SK-N-SH (cell line): Measurements from ENCODE around the gene FAT2. TPM values are rescaled to one million over a fixed set of nuclear protein-coding genes. Genes with fewer than 3 reads are reported as not detected.

Source experiments
- CTCF ChIA-PET: fragments of 300-600, 350-600 bp; formaldehyde crosslinking; extraction: SDS; loops from one replicate; lab custom pipeline; 2021; lab: Yijun Ruan, JAX
- POLR2A ChIA-PET: fragments of 350-600 bp; sonication (Branson Sonifier 250); formaldehyde crosslinking; extraction: SDS; loops from one replicate; lab custom pipeline; 2020; ENCODE audit warnings: antibody characterized with exemption, inconsistent platforms; lab: Yijun Ruan, JAX
- DNase-seq: peaks from one replicate; pipeline ENCODE4 v3.0.0; 2012
- H2AFZ ChIP-seq: fragments of 200-600 bp; sonication (generic); 2 replicates; pipeline ENCODE4 v1.8.1; 2016; ENCODE audit warnings: antibody characterized with exemption, mild to moderate bottlenecking, low read depth
- H3F3A ChIP-seq: fragments of 200-600 bp; sonication (generic); replicated peaks from 2 replicates; pipeline ENCODE3; 2016; ENCODE audit warnings: antibody characterized with exemption, mild to moderate bottlenecking; ENCODE audit not compliant: insufficient read depth
- H3K27ac ChIP-seq, 2 experiments: fragments of 200-500 bp in 1 of 2; fragments of 200-600 bp in 1 of 2; sonication (Bioruptor generic) in 1 of 2; sonication (generic), shearing (Covaris generic) in 1 of 2; 2 replicates each; pipeline versions ENCODE4 v1.5.1 to v1.6.1; 2014 to 2016; ENCODE audit warnings: low read depth in 2 of 2, inconsistent platforms in 1 of 2, low read length in 1 of 2, mild to moderate bottlenecking in 1 of 2, mixed read lengths in 1 of 2
- H3K27me3 ChIP-seq: fragments of 200-600 bp; sonication (generic), shearing (Covaris generic); 2 replicates; pipeline ENCODE4 v1.6.1; 2016; ENCODE audit warnings: mixed run types; ENCODE audit not compliant: insufficient read depth
- H3K36me3 ChIP-seq, 2 experiments: fragments of 200-500 bp in 1 of 2; fragments of 200-600 bp in 1 of 2; sonication (Bioruptor generic) in 1 of 2; sonication (generic) in 1 of 2; replicated peaks in 1 of 2; 2 replicates each; pipeline versions ENCODE3 to v1.5.1; 2014 to 2016; ENCODE audit warnings: low read length in 1 of 2, mild to moderate bottlenecking in 1 of 2; ENCODE audit not compliant: insufficient read depth in 2 of 2, control insufficient read depth in 1 of 2
- H3K4me1 ChIP-seq, 2 experiments: fragments of 200-500 bp in 1 of 2; fragments of 200-600 bp in 1 of 2; sonication (Bioruptor generic) in 1 of 2; sonication (generic), shearing (Covaris generic) in 1 of 2; 2 replicates each; pipeline versions ENCODE4 v1.5.1 to v1.6.1; 2014 to 2016; ENCODE audit warnings: low read depth in 1 of 2, low read length in 1 of 2, mixed run types in 1 of 2; ENCODE audit not compliant: insufficient read depth in 2 of 2, control insufficient read depth in 1 of 2
- H3K4me2 ChIP-seq: fragments of 200-600 bp; sonication (generic), shearing (Covaris generic); 2 replicates; pipeline ENCODE4 v1.6.1; 2017; ENCODE audit warnings: mixed run types
- H3K4me3 ChIP-seq, 2 experiments: fragments of 200-500 bp in 1 of 2; fragments of 200-600 bp in 1 of 2; sonication (Bioruptor generic) in 1 of 2; sonication (generic), shearing (Covaris generic) in 1 of 2; 2 replicates each; pipeline versions ENCODE4 v1.5.1 to v1.8.1; 2014 to 2016; ENCODE audit warnings: low read depth in 2 of 2, inconsistent platforms in 1 of 2, low read length in 1 of 2, mild to moderate bottlenecking in 1 of 2, mixed read lengths in 1 of 2, moderate library complexity in 1 of 2
- H3K79me2 ChIP-seq: fragments of 200-600 bp; sonication (generic); 2 replicates; pipeline ENCODE4 v1.8.1; 2017; ENCODE audit warnings: mild to moderate bottlenecking; ENCODE audit not compliant: insufficient read depth
- H3K9ac ChIP-seq: fragments of 200-600 bp; sonication (generic); 2 replicates; pipeline ENCODE4 v1.6.1; 2017; ENCODE audit warnings: mixed run types
- H3K9me2 ChIP-seq: fragments of 200-600 bp; sonication (generic); 2 replicates; pipeline ENCODE4 v1.6.1; 2017; ENCODE audit warnings: mixed run types
- H3K9me3 ChIP-seq: fragments of 200-600 bp; sonication (generic); 2 replicates; pipeline ENCODE4 v1.6.1; 2017; ENCODE audit warnings: mixed run types, mild to moderate bottlenecking, moderate library complexity
- H4K20me1 ChIP-seq: fragments of 200-600 bp; sonication (generic); 2 replicates; pipeline ENCODE4 v1.6.1; 2017; ENCODE audit warnings: mild to moderate bottlenecking, mixed run types; ENCODE audit not compliant: insufficient read depth
- CHD2 ChIP-seq: fragments of 150-350 bp; IDR thresholded peaks from 2 replicates; pipeline ENCODE4 v1.6.1; 2018; ENCODE audit warnings: low read length; ENCODE audit not compliant: partially characterized antibody
- ELF1 ChIP-seq: IDR thresholded peaks from 2 replicates; pipeline ENCODE4 v1.4.0; 2012
- EP300 ChIP-seq, 2 experiments: IDR thresholded peaks; 2 replicates each; pipeline versions ENCODE4 v1.4.0 to v1.6.1; 2012; ENCODE audit warnings: borderline replicate concordance in 1 of 2, low read depth in 1 of 2, low read length in 1 of 2
- EZH2phosphoT487 ChIP-seq: fragments of 200-600 bp; sonication (generic); IDR thresholded peaks from 2 replicates; pipeline ENCODE4 v1.6.1; 2017; ENCODE audit warnings: low read depth, mixed run types, mild to moderate bottlenecking, antibody characterized with exemption, moderate library complexity, borderline replicate concordance
- FOXJ3 ChIP-seq: sonication (generic); formaldehyde crosslinking; IDR thresholded peaks from 2 replicates; pipeline ENCODE4 v1.5.1; 2020; ENCODE audit warnings: mild to moderate bottlenecking, missing genetic modification reagents
- FOXM1 ChIP-seq: IDR thresholded peaks from 2 replicates; pipeline ENCODE4 v1.4.0; 2012; ENCODE audit warnings: low read depth, mild to moderate bottlenecking
- GABPA ChIP-seq: IDR thresholded peaks from 2 replicates; pipeline ENCODE4 v1.4.0; 2012; ENCODE audit warnings: low read depth, mild to moderate bottlenecking
- GATA2 ChIP-seq: sonication (generic); formaldehyde crosslinking; IDR thresholded peaks from 2 replicates; pipeline ENCODE4 v1.5.0; 2020; ENCODE audit warnings: mild to moderate bottlenecking, missing genetic modification reagents
- MEF2A ChIP-seq: IDR thresholded peaks from 2 replicates; pipeline ENCODE4 v1.4.0; 2012; ENCODE audit warnings: low read depth, borderline replicate concordance
- NFIC ChIP-seq: IDR thresholded peaks from 2 replicates; pipeline ENCODE4 v1.4.0; 2012; ENCODE audit warnings: borderline replicate concordance
- NRF1 ChIP-seq: IDR thresholded peaks from 2 replicates; pipeline ENCODE4 v1.6.1; 2012; ENCODE audit warnings: low read depth, mild to moderate bottlenecking, low read length
- RAD21 ChIP-seq: IDR thresholded peaks from 2 replicates; pipeline ENCODE4 v1.6.1; 2012; ENCODE audit warnings: mild to moderate bottlenecking, low read length
- RCOR1 ChIP-seq: fragments of 150-350 bp; IDR thresholded peaks from 2 replicates; pipeline ENCODE4 v1.6.1; 2017; ENCODE audit warnings: antibody characterized with exemption, low read length
- RFX5 ChIP-seq: IDR thresholded peaks from 2 replicates; pipeline ENCODE4 v1.6.1; 2012; ENCODE audit warnings: mild to moderate bottlenecking, improper control_type of control experiment, low read length
- RXRA ChIP-seq: IDR thresholded peaks from 2 replicates; pipeline ENCODE4 v1.4.0; 2012; ENCODE audit warnings: low read depth, mild to moderate bottlenecking, borderline replicate concordance
- SMC3 ChIP-seq: IDR thresholded peaks from 2 replicates; pipeline ENCODE4 v1.6.1; 2012; ENCODE audit warnings: low read depth, low read length, improper control_type of control experiment
- TCF12 ChIP-seq: IDR thresholded peaks from 2 replicates; pipeline ENCODE4 v1.4.0; 2012
- TEAD4 ChIP-seq: IDR thresholded peaks from 2 replicates; pipeline ENCODE4 v1.4.0; 2012; ENCODE audit warnings: mild to moderate bottlenecking, borderline replicate concordance; ENCODE audit not compliant: insufficient read depth
- YY1 ChIP-seq: IDR thresholded peaks from 2 replicates; pipeline ENCODE4 v1.4.0; 2012; ENCODE audit warnings: low read depth, mild to moderate bottlenecking
- WGBS: methylation state at CpG from one replicate; pipeline ENCODE4 v1.1.6; 2017; ENCODE audit warnings: low lambda C conversion rate; 5-methylcytosine and 5-hydroxymethylcytosine counted together
- polyA plus RNA-seq, 3 experiments: library from polyadenylated mRNA; depleted of rRNA; stranded (reverse); fragments of >200 nt; gene quantifications; 2 replicates each; pipeline ENCODE4 v1.2.3, GENCODE V29; 2012
- TF ChIP-seq, protein P1 (sequence below): IDR thresholded peaks from 2 replicates; pipeline ENCODE4 v1.4.0; 2012; ENCODE audit warnings: low read depth
- TF ChIP-seq, protein P2 (sequence below): fragments of 150-350 bp; IDR thresholded peaks from 2 replicates; pipeline ENCODE4 v1.6.1; 2017; ENCODE audit warnings: antibody characterized with exemption, low read length, low read depth, borderline replicate concordance
- TF ChIP-seq, protein P3 (sequence below): IDR thresholded peaks from 2 replicates; pipeline ENCODE4; 2012
- TF ChIP-seq, protein P4 (sequence below): IDR thresholded peaks from 2 replicates; pipeline ENCODE4 v1.4.0; 2012; ENCODE audit warnings: low read depth, borderline replicate concordance

FAT2 gene
- polyA plus RNA-seq, 1 of the 3 experiments (the other 2 are of a cell fraction): not detected

DNA sequence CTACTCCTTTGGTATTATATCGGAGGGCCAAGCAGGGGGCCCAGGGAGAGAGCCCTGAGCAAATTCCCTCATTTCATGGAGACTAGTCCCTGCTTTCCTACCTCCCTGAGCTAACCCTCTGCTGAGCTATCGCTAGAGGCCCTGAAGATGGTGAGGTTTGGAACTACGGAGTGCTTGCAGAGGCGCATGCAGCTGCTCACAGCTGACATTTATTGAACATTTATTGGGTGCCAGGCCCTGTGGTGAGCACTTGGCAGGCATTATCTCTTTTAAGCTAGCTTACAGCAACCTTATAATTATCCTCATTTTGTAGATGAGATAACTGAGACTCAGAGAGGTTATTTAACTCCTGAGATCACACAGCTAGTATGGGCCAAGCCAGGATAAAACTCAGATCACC lies 9.8 kb downstream of the FAT2 start:
- DNase-seq: no peak
- CTCF ChIA-PET: interaction anchor here (1.0 to 1.5 kb wide), 3 partner anchors 17 to 77 kb away, joined by 3 to 5 read pairs (median 3); no protein-coding TSS in a partner anchor
- WGBS: 100% methylated on average over 1 of the region's 4 CpGs
- POLR2A ChIA-PET: interaction anchor here (0.5 kb wide), 1 partner anchor 189 kb away, joined by 3 read pairs; no protein-coding TSS in a partner anchor
- TF ChIP-seq SMC3 (no peak), EZH2phosphoT487 (no peak), YY1 (no peak), RAD21 (no peak), RFX5 (no peak), CHD2 (no peak), TEAD4 (no peak), ELF1 (no peak), GABPA (no peak), TCF12 (no peak), FOXJ3 (no peak), RXRA (no peak), NRF1 (no peak), MEF2A (no peak), RCOR1 (no peak), GATA2 (no peak)
- TF ChIP-seq, protein P1, sequence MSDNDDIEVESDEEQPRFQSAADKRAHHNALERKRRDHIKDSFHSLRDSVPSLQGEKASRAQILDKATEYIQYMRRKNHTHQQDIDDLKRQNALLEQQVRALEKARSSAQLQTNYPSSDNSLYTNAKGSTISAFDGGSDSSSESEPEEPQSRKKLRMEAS: no peak
- TF ChIP-seq, protein P2, sequence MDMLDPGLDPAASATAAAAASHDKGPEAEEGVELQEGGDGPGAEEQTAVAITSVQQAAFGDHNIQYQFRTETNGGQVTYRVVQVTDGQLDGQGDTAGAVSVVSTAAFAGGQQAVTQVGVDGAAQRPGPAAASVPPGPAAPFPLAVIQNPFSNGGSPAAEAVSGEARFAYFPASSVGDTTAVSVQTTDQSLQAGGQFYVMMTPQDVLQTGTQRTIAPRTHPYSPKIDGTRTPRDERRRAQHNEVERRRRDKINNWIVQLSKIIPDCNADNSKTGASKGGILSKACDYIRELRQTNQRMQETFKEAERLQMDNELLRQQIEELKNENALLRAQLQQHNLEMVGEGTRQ: no peak
- TF ChIP-seq, protein P3, sequence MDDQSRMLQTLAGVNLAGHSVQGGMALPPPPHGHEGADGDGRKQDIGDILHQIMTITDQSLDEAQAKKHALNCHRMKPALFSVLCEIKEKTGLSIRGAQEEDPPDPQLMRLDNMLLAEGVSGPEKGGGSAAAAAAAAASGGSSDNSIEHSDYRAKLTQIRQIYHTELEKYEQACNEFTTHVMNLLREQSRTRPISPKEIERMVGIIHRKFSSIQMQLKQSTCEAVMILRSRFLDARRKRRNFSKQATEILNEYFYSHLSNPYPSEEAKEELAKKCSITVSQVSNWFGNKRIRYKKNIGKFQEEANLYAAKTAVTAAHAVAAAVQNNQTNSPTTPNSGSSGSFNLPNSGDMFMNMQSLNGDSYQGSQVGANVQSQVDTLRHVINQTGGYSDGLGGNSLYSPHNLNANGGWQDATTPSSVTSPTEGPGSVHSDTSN: no peak
- H3K4me2 ChIP-seq: no peak overlapping the region
- no peaks in the 10 kb centered on the region for H3K27me3 ChIP-seq
- no peaks in the 10 kb centered on the region for H3K9me2 ChIP-seq
- no peak overlapping the region for H2AFZ ChIP-seq
- H3K4me3 ChIP-seq: no peak overlapping the region
- H3K36me3 ChIP-seq: no peaks in the 10 kb centered on the region
- no peaks in the 10 kb centered on the region for H4K20me1 ChIP-seq
- no peaks in the 10 kb centered on the region for H3F3A ChIP-seq
- H3K27ac ChIP-seq: no peak overlapping the region
- H3K79me2 ChIP-seq: no peaks in the 10 kb centered on the region
- no peak overlapping the region for H3K9ac ChIP-seq
- H3K9me3 ChIP-seq: no peaks in the 10 kb centered on the region
- H3K4me1 ChIP-seq: peaks cover 0 to 9% of the 10 kb centered on the region in 2 experiments; a peak in 1 of 4 replicates

DNA sequence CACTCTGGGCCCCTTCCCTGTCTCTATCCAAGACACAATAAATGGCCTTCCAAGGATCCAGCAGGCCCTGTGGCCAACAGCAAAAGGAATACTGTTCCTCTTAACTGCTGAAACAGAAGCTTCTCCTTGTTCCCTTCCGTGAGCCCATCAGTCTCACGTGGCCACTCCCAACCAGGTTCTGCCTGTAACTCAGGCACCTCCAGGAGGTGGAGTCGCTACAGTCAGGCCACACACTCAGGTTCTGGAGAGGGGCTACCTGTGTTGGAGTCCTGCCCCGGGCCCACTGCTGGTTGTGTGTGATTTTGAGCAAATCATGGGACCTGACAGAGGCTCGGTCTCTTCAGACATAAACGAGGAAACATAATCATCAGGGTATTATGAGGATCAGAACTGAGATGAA lies 10.3 kb downstream of the FAT2 start:
- no peak for DNase-seq
- Histone ChIP-seq H3K4me1 (peaks cover 0 to 4% of the 10 kb centered on the region in 2 experiments; a peak in 1 of 4 replicates), H3K36me3 (no peaks in the 10 kb centered on the region), H3K9me3 (no peaks in the 10 kb centered on the region), H3K4me2 (no peak overlapping the region), H3F3A (no peaks in the 10 kb centered on the region), H3K27me3 (peaks cover 1% of the 10 kb centered on the region; the same call in 1 of the 2 replicates), H2AFZ (no peak overlapping the region), H4K20me1 (no peaks in the 10 kb centered on the region), H3K9ac (no peak overlapping the region), H3K9me2 (no peaks in the 10 kb centered on the region), H3K79me2 (no peaks in the 10 kb centered on the region), H3K4me3 (no peak overlapping the region), H3K27ac (no peak overlapping the region)
- WGBS: 29% methylated on average over 6 of the region's 6 CpGs
- ChIA-PET POLR2A (interaction anchor here (0.5 kb wide), 1 partner anchor 190 kb away, joined by 3 read pairs; no protein-coding TSS in a partner anchor), CTCF (interaction anchor here (1.7 kb wide), 1 partner anchor 13 kb away, joined by 3 read pairs; no protein-coding TSS in a partner anchor)
- TF ChIP-seq FOXM1 (no peak), EZH2phosphoT487 (no peak), GATA2 (no peak), TEAD4 (no peak), NFIC (no peak), RAD21 (no peak), ELF1 (no peak), EP300 (IDR thresholded peaks at IDR 0.05; ENCODE audit: borderline replicate concordance in 1 of 2, low read depth in 1 of 2, low read length in 1 of 2) (no peak), NRF1 (no peak)
- TF ChIP-seq, protein P4, sequence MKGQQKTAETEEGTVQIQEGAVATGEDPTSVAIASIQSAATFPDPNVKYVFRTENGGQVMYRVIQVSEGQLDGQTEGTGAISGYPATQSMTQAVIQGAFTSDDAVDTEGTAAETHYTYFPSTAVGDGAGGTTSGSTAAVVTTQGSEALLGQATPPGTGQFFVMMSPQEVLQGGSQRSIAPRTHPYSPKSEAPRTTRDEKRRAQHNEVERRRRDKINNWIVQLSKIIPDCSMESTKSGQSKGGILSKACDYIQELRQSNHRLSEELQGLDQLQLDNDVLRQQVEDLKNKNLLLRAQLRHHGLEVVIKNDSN: no peak
